CMK (cell line): ENCODE results near the gene SBNO1.
"Not testable (repeated sequence)": the region's sequence is repeated elsewhere in the genome, so short reads cannot be mapped to it uniquely, and the experiment has no call there.

Experiments used
- DNase-seq: peaks from one replicate; pipeline ENCODE4 v3.0.0-alpha.2; 2010; ENCODE audit warnings: low read depth

SBNO1 gene

DNA sequence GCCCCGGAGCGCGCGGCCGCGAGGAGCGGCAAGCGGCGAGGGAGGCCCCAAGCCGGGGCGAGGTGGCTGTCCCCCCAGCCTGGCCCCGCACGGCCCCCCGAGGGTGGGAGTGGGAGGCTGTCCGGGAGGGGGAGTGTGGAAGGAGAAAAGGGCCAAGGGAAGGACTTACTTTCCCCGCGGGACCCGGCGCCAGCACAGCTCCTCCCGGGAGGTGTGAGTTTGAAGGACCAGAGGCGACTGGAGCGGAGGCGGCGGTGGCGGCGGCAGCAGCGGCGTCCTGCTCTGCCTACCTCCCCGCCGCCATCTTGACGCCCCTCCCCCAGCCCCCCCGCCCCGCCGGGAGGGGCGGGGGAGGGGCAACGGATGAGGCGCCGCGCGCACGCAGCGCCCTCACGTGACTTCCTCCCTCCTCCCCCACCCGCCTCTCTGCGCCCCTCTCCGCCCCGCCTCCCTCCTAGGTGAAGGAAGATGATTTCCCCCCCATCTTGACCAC, at the start of gene SBNO1:
Gene SBNO1, minus strand, starts transcription at position 316 of the 493 bp plus-strand sequence. CDS start 14,406 bp downstream, outside the sequence.
- peak; percentile 81 for DNase-seq

DNA sequence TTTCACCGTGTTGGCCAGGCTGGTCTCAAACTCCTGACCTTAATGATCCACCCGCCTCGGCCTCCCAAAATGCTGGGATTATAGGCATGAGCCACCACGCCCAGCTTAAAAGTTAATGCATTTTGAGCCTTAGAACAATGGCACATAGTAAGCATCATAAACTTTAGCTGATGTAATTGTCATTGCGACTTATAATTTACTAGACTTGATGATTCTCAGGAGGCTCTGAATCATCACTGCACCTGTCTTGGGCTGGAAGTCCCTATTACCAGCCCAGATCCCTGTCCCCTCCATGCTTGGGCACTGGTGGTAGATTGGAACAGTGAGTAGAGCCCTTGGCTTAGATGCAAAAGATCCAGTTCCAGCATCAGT, 45.4 kb upstream of the SBNO1 start:
- no peak for DNase-seq

DNA sequence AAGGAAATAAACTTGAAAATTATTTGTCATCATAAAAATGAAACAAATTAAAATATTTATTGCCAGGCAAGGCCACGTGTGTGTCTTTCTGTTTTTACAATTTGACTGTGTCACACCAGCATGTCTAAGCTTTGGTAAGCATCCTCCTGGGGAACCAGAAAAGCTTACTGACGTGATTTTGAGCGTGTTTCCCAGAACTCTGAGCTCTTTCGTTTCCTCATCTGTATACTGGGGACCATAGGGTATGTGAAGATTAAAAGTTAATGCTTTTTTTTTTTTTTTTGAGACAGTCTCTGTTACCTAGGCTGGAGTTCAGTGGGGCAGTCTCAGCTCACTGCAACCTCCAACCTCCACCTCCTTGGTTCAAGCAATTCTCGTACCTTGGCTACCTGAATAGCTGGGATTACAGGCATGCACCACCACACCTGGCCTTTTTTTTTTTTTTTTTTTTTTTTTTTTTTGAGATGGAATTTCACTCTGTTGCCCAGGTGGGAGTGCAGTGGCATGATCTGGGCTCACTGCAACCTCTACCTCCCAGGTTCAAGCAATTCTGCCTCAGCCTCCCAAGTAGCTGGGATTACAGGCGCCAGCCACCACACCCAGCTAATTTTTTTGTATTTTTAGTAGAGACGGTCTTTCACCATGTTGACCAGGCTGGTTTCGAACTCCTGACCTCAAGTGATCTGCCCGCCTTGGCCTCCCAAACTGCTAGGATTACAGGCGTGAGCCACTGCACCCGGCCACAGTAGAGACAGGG, 44.8 kb upstream of the SBNO1 start:
- DNase-seq, result not testable (repeated sequence)

- not testable (repeated sequence) for DNase-seq
These were observed 44.0 kb upstream of the SBNO1 start for GRCh38 chr12:123408619-123409018.

DNA sequence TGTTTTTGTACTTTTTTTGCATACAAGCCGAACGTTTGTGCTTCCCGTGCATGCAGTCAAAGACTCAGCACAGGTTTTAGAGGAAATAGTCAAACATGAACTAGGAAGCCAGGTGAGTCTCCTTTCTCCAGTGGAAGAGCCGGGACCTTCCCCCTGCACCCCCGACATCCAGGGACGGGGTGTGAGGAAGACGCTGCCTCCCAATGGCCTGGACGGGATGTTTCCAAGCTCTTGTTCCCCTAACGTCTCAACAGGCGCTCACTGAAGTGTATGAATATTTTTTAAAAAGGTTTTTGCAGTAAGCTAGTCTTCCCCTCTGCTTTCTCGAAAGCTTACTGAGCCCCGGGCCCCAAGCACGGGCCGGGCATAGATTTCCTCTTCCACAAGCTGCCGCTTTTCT, 43.3 kb upstream of the SBNO1 start:
- not testable (repeated sequence) for DNase-seq

GRCh38 chr12:123407269-123407668, 42.6 kb upstream of the SBNO1 start:
- DNase-seq, result not testable (repeated sequence)

GRCh38 chr12:123404581-123404980, 39.9 kb upstream of the SBNO1 start:
- no peak for DNase-seq

- no peak for DNase-seq
These were observed 37.4 kb upstream of the SBNO1 start for GRCh38 chr12:123401753-123402683.

DNA sequence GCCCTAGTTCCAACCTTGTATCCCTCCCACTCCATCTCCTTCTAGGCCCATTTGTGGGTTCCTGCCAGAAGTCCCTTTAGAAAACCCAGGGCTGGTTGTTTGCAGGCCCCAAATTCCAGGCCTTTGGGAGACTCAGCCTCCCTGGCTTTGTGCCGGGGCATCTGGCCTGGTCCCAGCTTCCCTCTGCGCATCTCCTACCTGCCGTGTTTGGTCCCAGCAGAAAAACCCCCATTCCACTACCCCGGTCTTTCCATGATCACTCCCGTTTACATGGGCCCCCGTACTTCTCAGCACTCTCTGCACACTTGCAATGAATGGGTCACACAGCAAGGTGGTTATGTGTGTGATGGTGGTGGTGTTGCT, 34.6 kb upstream of the SBNO1 start:
- no peak for DNase-seq

DNA sequence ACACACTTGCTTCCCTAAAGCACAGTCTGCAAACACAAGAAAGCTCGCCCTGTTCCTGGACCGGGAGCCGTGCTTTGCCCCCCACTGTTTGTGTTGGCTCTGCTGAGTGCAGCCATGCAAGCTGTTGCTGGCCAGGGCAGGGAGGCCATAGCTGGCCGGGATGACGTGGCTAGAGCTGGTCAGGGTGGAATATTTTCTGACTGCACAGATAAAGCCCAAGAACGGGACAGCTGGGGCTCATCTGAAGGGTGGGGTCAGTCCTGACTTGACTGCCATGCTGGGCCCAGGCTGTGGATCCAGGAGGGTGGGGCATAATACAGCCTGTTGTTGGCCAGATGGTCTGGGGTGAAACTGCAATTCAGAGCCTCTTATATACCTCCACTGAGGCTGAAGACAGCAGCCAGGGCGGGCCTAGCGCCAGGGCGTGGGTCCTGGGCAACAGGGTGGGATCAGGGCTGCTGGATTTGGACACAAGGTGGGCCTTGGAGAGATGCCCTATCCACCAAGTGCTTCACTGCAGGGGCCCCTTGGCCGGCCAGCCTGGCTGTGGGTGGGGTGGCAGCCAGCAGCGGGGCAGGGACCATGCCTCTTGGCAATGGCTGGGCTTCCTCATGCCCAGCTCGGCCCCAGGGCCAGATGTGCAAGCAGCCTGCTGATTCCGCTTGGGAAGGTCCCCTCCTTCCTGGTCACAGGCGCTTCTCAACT, 34.1 kb upstream of the SBNO1 start:
- no peak for DNase-seq

- DNase-seq, result no peak
These were observed 33.5 kb upstream of the SBNO1 start for GRCh38 chr12:123398177-123398549.

- no peak for DNase-seq
These were observed 32.8 kb upstream of the SBNO1 start for GRCh38 chr12:123397400-123397799.

DNA sequence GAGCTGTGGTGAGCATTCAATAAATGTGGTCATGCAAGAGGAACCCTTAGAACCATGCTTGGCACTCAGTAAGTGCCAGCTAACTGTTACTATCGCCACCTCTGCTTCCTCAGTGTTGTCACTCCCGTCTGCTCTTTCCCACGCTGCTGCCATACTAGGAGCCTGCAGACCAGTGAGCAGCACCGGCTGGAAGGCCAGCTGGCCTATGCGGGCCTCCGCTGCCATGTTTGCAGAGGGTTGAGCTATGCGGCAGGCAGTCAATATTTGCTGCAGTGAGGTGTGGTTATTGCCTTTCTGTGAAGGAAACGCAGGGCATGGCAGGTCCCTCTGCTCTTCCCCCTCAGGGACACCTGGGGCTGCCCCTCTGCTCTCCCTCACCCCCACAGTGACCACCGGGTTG, 32.3 kb upstream of the SBNO1 start:
- DNase-seq, result no peak

GRCh38 chr12:123396543-123396942, 31.9 kb upstream of the SBNO1 start:
- no peak for DNase-seq

GRCh38 chr12:123395236-123395635, 30.6 kb upstream of the SBNO1 start:
- no peak for DNase-seq

GRCh38 chr12:123393747-123394146, 29.1 kb upstream of the SBNO1 start:
- DNase-seq, result no peak

DNA sequence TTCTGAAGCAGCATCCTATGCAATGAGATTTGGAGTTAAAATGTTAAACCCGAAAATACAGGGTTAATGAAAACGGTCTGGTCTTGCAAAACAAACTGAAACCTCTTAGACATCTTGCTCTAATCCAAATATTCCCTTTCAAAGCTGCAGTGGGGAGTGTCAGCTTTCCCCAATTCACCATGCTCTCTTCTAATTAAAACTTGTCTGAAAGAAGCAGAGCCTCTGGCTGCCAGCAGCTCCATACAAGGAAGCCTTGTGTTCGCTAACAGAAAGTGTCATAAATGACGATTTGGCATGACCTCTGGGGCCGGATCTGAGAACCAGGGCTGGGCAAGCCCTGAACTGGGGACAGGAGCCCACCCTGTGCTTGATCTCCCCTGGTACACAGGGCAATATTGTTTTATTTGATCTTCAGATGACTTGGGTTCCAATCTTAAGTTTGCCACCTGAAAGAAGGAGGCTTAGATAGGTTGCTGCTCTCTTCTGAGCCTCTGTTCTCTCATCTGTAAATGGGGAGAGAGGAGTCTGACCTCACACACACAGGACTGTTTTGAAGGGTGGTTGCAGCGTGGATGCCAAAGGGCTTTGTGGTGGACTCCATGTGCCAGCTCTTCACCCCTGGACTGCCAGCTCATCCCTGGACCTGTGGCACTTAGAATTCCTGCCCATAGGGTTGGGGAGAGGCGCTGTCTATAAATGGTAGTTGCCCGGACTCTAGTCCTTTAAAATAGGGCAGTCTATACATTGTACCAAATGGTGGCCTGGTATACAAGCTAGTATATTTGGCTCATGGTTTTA, 27.1 kb upstream of the SBNO1 start:
- no peak for DNase-seq

GRCh38 chr12:123390498-123391426, 26.1 kb upstream of the SBNO1 start:
- no peak for DNase-seq

DNA sequence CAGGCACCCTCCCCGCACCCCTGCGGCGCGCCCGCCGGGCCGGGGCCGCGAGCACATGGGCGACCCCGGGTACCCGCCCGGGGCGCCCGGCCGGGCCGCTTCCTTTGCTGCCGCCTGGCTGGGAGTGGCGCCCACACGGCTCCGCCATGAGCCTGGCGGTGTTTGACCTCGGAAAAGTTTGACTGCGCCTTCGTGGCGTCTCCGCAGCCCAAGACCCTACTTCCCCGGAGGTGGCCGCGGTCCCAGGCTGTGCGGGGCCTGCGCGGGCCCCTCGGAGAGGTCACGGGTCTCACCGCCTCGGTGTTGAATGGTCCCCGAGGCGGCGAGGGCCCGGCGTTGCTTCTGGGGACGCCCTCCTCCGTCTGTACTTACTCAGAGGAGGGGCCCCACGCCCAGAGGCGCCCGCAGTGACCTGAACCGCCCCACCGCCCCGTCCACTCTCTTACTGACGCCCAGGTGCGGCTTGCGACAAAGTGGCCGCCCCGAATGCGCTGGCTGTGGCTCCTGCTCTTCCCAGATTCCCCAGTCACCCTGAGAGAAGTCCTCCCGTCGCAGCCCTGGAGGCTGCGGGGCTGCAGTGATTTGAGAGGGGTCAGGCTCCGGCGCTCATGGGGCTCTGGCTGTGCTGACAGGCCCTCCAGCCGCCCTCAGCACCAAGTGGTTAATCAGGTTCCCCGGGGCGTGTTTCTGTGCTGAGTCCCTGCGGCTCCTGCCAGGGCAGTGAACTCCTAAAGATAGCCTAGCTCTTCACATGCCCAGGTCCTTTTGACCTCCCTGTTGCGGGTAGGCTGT, 25.1 kb upstream of the SBNO1 start:
- DNase-seq, result no peak
